GM21390 (cell line): Measurements from ENCODE around the gene ECI2.

ENCODE experiments used
- ATAC-seq: cut with Tn5 transposase; IDR thresholded peaks from one replicate; pipeline ENCODE4 v1.9.1; 2021; ENCODE audit not compliant: unreplicated experiment

ECI2 gene

GRCh38 chr6:4134841-4135664 is at the start of gene ECI2:
Gene ECI2, minus strand, starts transcription at chr6:4135575. Its CDS starts 15 bp downstream, at chr6:4135560.
- ATAC-seq: peak; percentile 42

- ATAC-seq: no peak
These were observed 45.4 kb upstream of the ECI2 start for GRCh38 chr6:4180652-4181255.

GRCh38 chr6:4179960-4180651 is 44.7 kb upstream of the ECI2 start:
- ATAC-seq: no peak

- no peak for ATAC-seq
These were observed 43.5 kb upstream of the ECI2 start for GRCh38 chr6:4178737-4179333.

GRCh38 chr6:4176907-4177306 is 41.5 kb upstream of the ECI2 start:
- ATAC-seq: no peak

GRCh38 chr6:4174042-4174441 is 38.7 kb upstream of the ECI2 start:
- no peak for ATAC-seq

GRCh38 chr6:4172368-4172767 is 37.0 kb upstream of the ECI2 start:
- ATAC-seq: no peak

- no peak for ATAC-seq
These were observed 34.9 kb upstream of the ECI2 start for GRCh38 chr6:4170297-4170696.

- no peak for ATAC-seq
These were observed 33.8 kb upstream of the ECI2 start for GRCh38 chr6:4169028-4169789.

GRCh38 chr6:4167833-4168232 is 32.5 kb upstream of the ECI2 start:
- ATAC-seq: no peak

GRCh38 chr6:4167123-4167522 is 31.7 kb upstream of the ECI2 start:
- no peak for ATAC-seq

GRCh38 chr6:4164456-4164855 is 29.1 kb upstream of the ECI2 start:
- no peak for ATAC-seq

GRCh38 chr6:4164117-4164442 is 28.7 kb upstream of the ECI2 start:
- no peak for ATAC-seq

GRCh38 chr6:4163408-4164116 is 28.2 kb upstream of the ECI2 start:
- no peak for ATAC-seq

GRCh38 chr6:4162370-4162769 is 27.0 kb upstream of the ECI2 start:
- no peak for ATAC-seq

- no peak for ATAC-seq
These were observed 24.1 kb upstream of the ECI2 start for GRCh38 chr6:4159491-4159890.

- ATAC-seq: no peak
These were observed 22.1 kb upstream of the ECI2 start for GRCh38 chr6:4157506-4157905.

- ATAC-seq: peak; percentile 88
These were observed 20.6 kb upstream of the ECI2 start for GRCh38 chr6:4155848-4156466.

GRCh38 chr6:4153514-4153985 is 18.2 kb upstream of the ECI2 start:
- ATAC-seq: no peak

GRCh38 chr6:4145083-4145482 is 9.7 kb upstream of the ECI2 start:
- ATAC-seq: no peak
